COLO668 (cell line): ENCODE data around the gene CDK14.
"Not testable (repeated sequence)": the region's sequence is repeated elsewhere in the genome, so short reads cannot be mapped to it uniquely, and the experiment has no call there.

Experiments
- DNase-seq: peaks from one replicate; lab custom pipeline; 2025; ENCODE audit not compliant: unreplicated experiment; lab: John Stamatoyannopoulos, UW

The CDK14 gene

GRCh38 chr7:90879924-90880323, 283.8 kb downstream of the CDK14 start:
- DNase-seq = no peak

GRCh38 chr7:90886416-90886815, 290.3 kb downstream of the CDK14 start:
- no peak for DNase-seq

- DNase-seq = no peak
Observed at GRCh38 chr7:90889210-90889609, 293.1 kb downstream of the CDK14 start.

GRCh38 chr7:90889644-90890043, 293.5 kb downstream of the CDK14 start:
- no peak for DNase-seq

GRCh38 chr7:90891529-90891928, 295.4 kb downstream of the CDK14 start:
- no peak for DNase-seq

- no peak for DNase-seq
Observed at GRCh38 chr7:90892213-90892612, 296.1 kb downstream of the CDK14 start.

GRCh38 chr7:90894122-90894521, 298.0 kb downstream of the CDK14 start:
- DNase-seq = no peak

- no peak for DNase-seq
Observed at GRCh38 chr7:90896458-90896857, 300.3 kb downstream of the CDK14 start.

- no peak for DNase-seq
Observed at GRCh38 chr7:90897961-90898469, 301.9 kb downstream of the CDK14 start.

GRCh38 chr7:90900628-90901356, 304.7 kb downstream of the CDK14 start:
- DNase-seq = no peak

- no peak for DNase-seq
Observed at GRCh38 chr7:90903841-90904240, 307.7 kb downstream of the CDK14 start.

- no peak for DNase-seq
Observed at GRCh38 chr7:90910136-90910535, 314.0 kb downstream of the CDK14 start.

GRCh38 chr7:90916319-90916718, 320.2 kb downstream of the CDK14 start:
- no peak for DNase-seq

- no peak for DNase-seq
Observed at GRCh38 chr7:90917539-90917938, 321.4 kb downstream of the CDK14 start.

GRCh38 chr7:90918303-90918702, 322.2 kb downstream of the CDK14 start:
- no peak for DNase-seq

- DNase-seq = no peak
Observed at GRCh38 chr7:90919816-90920215, 323.7 kb downstream of the CDK14 start.

- DNase-seq = no peak
Observed at GRCh38 chr7:90920336-90920735, 324.2 kb downstream of the CDK14 start.

- no peak for DNase-seq
Observed at GRCh38 chr7:90923541-90923997, 327.4 kb downstream of the CDK14 start.

- not testable (repeated sequence) for DNase-seq
Observed at GRCh38 chr7:90928700-90929424, 332.7 kb downstream of the CDK14 start.

- DNase-seq = no peak
Observed at GRCh38 chr7:90931986-90932916, 336.1 kb downstream of the CDK14 start.

- no peak for DNase-seq
Observed at GRCh38 chr7:90933041-90933440, 336.9 kb downstream of the CDK14 start.
